Naive thymus-derived CD8-positive, alpha-beta T cell (primary cell): Measurements from ENCODE around the gene PHACTR4. TPM values are rescaled to one million over a fixed set of nuclear protein-coding genes. Genes with fewer than 3 reads are reported as not detected.
A peak's percentile ranks its signal among the peaks of the same experiment; 100 is the strongest.
"Not testable (repeated sequence)": the region's sequence is repeated elsewhere in the genome, so short reads cannot be mapped to it uniquely, and the experiment has no call there.

Source experiments
- ATAC-seq, 2 donors: fragments of 150-1000 bp; cut with Tn5 transposase in 1 of 2; sonication (Bioruptor Pico), chemical (Tn5 transposase) in 1 of 2; 1 replicate in 1 of 2; 2 replicates in 1 of 2; pipeline ENCODE4 v1.10.0; 2021; ENCODE audit warnings: mild to moderate bottlenecking in 2 of 2, moderate library complexity in 2 of 2
- POLR2A ChIA-PET: fragments of 350-600 bp; sonication (Branson Sonifier 250); formaldehyde crosslinking; loops from one replicate; lab custom pipeline; 2021; ENCODE audit warnings: antibody characterized with exemption; lab: Charles Lee
- DNase-seq, 10 donors: peaks; one replicate each; pipeline versions ENCODE4 v3.0.0 to v3.0.0-alpha.2; 2020 to 2022
- H3K27ac Mint-ChIP-seq, 10 donors: one replicate each; pipeline ENCODE4 v1.8.0; 2020 to 2022; ENCODE audit warnings: mild to moderate bottlenecking in 10 of 10, mixed read lengths in 10 of 10, moderate library complexity in 4 of 10, inconsistent platforms in 1 of 10
- H3K27me3 Mint-ChIP-seq, 5 donors: one replicate each; pipeline ENCODE4 v1.8.0; 2021 to 2022; ENCODE audit warnings: mixed read lengths in 5 of 5
- H3K36me3 Mint-ChIP-seq, 3 donors: one replicate each; pipeline ENCODE4 v1.8.0; 2020 to 2022; ENCODE audit warnings: mixed read lengths in 3 of 3, mild to moderate bottlenecking in 2 of 3, inconsistent platforms in 1 of 3
- H3K4me1 Mint-ChIP-seq, 4 donors: one replicate each; pipeline ENCODE4 v1.8.0; 2021 to 2022; ENCODE audit warnings: mixed read lengths in 4 of 4
- H3K4me3 Mint-ChIP-seq, 10 donors: one replicate each; pipeline ENCODE4 v1.8.0; 2020 to 2022; ENCODE audit warnings: mild to moderate bottlenecking in 10 of 10, mixed read lengths in 10 of 10, moderate library complexity in 6 of 10, inconsistent platforms in 1 of 10
- H3K9me3 Mint-ChIP-seq, 9 donors: one replicate each; pipeline ENCODE4 v1.8.0; 2020 to 2022; ENCODE audit warnings: mixed read lengths in 9 of 9, mild to moderate bottlenecking in 3 of 9, inconsistent platforms in 1 of 9, moderate library complexity in 1 of 9
- polyA plus RNA-seq, 3 donors: library from polyadenylated mRNA; unstranded; fragments of 300-500 nt; fragmentation: Illumina TruSeq; gene quantifications; one replicate each; pipeline ENCODE4 v1.2.3, GENCODE V29; 2021
- total RNA-seq, 8 experiments: library from RNA in 2 of 8; stranded (reverse) in 2 of 8; gene quantifications; one replicate each; pipeline ENCODE4 v1.2.3 and lab custom pipeline; 2021 to 2026

Gene PHACTR4
- total and polyA plus RNA-seq, 5 experiments from 2014 or later, result 5.4 to 30.1 (median 20.2) TPM

GRCh38 chr1:28518000-28518744, 148.6 kb downstream of the PHACTR4 start:
- Mint-ChIP-seq H3K9me3 (no peaks in the 10 kb centered on the region), H3K27me3 (no peaks in the 10 kb centered on the region), H3K4me1 (peaks cover 14 to 41% (median 32%) of the 10 kb centered on the region in 4 donors), H3K4me3 (peak overlapping the region; percentile 81 to 92 (median 88)), H3K27ac (peak overlapping the region in 9 of 10 donors; percentile 66 to 94 (median 84)), H3K36me3 (peaks cover 0 to 24% (median 3%) of the 10 kb centered on the region in 3 donors)
- DNase-seq, result peak; percentile 77 to 92 (median 86)
- ATAC-seq, result peak; percentile 87
- POLR2A ChIA-PET, result interaction anchor here (0.6 to 4.6 kb wide), 5 partner anchors 11 to 275 kb away, joined by 3 to 42 read pairs (median 5); partner anchors contain the start of genes RCC1 and YTHDF2

GRCh38 chr1:28518745-28519341, 149.3 kb downstream of the PHACTR4 start:
- peak overlapping the region in 9 of 10 donors; percentile 39 to 90 (median 81) for H3K27ac Mint-ChIP-seq
- peaks cover 14 to 37% (median 29%) of the 10 kb centered on the region in 4 donors for H3K4me1 Mint-ChIP-seq
- peak overlapping the region; percentile 58 to 91 (median 84) for H3K4me3 Mint-ChIP-seq
- no peak for ATAC-seq
- no peaks in the 10 kb centered on the region for H3K27me3 Mint-ChIP-seq
- peak in 1 of 10 donors; percentile 21 for DNase-seq
- POLR2A ChIA-PET, result interaction anchor here (0.6 to 4.6 kb wide), 5 partner anchors 11 to 276 kb away, joined by 3 to 42 read pairs (median 5); partner anchors contain the start of genes RCC1 and YTHDF2
- no peaks in the 10 kb centered on the region for H3K9me3 Mint-ChIP-seq
- peaks cover 0 to 22% (median 3%) of the 10 kb centered on the region in 3 donors for H3K36me3 Mint-ChIP-seq

GRCh38 chr1:28519946-28520725, 150.6 kb downstream of the PHACTR4 start:
- DNase-seq, result no peak
- POLR2A ChIA-PET, result interaction anchor here (1.1 to 3.0 kb wide), 2 partner anchors 13 to 61 kb away, joined by 6 to 9 read pairs; no protein-coding TSS in a partner anchor
- Mint-ChIP-seq H3K9me3 (no peaks in the 10 kb centered on the region), H3K4me3 (peak overlapping the region in 5 of 10 donors; percentile 33 to 83 (median 53)), H3K4me1 (peaks cover 16 to 32% (median 29%) of the 10 kb centered on the region in 4 donors), H3K27me3 (no peaks in the 10 kb centered on the region), H3K36me3 (peaks cover 0 to 17% (median 0%) of the 10 kb centered on the region in 3 donors), H3K27ac (peak overlapping the region in 1 of 10 donors; percentile 38)
- ATAC-seq, result no peak

GRCh38 chr1:28520796-28521195, 151.3 kb downstream of the PHACTR4 start:
- not testable (repeated sequence) for H3K27me3 Mint-ChIP-seq, H3K27ac Mint-ChIP-seq, ATAC-seq, H3K4me3 Mint-ChIP-seq, H3K9me3 Mint-ChIP-seq, DNase-seq
- POLR2A ChIA-PET, result interaction anchor here (3.0 kb wide), 1 partner anchor 14 kb away, joined by 9 read pairs; no protein-coding TSS in a partner anchor
- Mint-ChIP-seq H3K36me3 (peaks cover 0 to 15% (median 0%) of the 10 kb centered on the region in 3 donors), H3K4me1 (peaks cover 16 to 32% (median 29%) of the 10 kb centered on the region in 4 donors)

- Mint-ChIP-seq H3K36me3 (peaks cover 0 to 15% (median 0%) of the 10 kb centered on the region in 3 donors), H3K27me3 (no peaks in the 10 kb centered on the region), H3K9me3 (no peaks in the 10 kb centered on the region), H3K4me1 (peaks cover 16 to 31% (median 28%) of the 10 kb centered on the region in 4 donors), H3K27ac (peak overlapping the region in 1 of 10 donors; percentile 8), H3K4me3 (peak overlapping the region in 1 of 10 donors; percentile 58)
- POLR2A ChIA-PET, result interaction anchor here (3.0 kb wide), 1 partner anchor 15 kb away, joined by 9 read pairs; no protein-coding TSS in a partner anchor
- ATAC-seq, result no peak
- no peak for DNase-seq
Measured at GRCh38 chr1:28521502-28522164, 152.1 kb downstream of the PHACTR4 start.

GRCh38 chr1:28522537-28522936, 153.0 kb downstream of the PHACTR4 start:
- Mint-ChIP-seq H3K27ac (peak overlapping the region in 1 of 10 donors; percentile 8), H3K4me1 (peaks cover 13 to 24% (median 21%) of the 10 kb centered on the region in 4 donors), H3K36me3 (peaks cover 0 to 15% (median 0%) of the 10 kb centered on the region in 3 donors)
- H3K9me3 Mint-ChIP-seq, ATAC-seq, DNase-seq, H3K27me3 Mint-ChIP-seq, H3K4me3 Mint-ChIP-seq: not testable (repeated sequence)
- POLR2A ChIA-PET, result interaction anchor here (3.0 kb wide), 1 partner anchor 16 kb away, joined by 9 read pairs; no protein-coding TSS in a partner anchor

- not testable (repeated sequence) for DNase-seq, ATAC-seq, H3K27me3 Mint-ChIP-seq, H3K9me3 Mint-ChIP-seq, H3K4me3 Mint-ChIP-seq, H3K4me1 Mint-ChIP-seq
- peak overlapping the region in 1 of 10 donors; percentile 43 for H3K27ac Mint-ChIP-seq
- POLR2A ChIA-PET, result interaction anchor here (1.3 kb wide), 1 partner anchor 56 kb away, joined by 3 read pairs; no protein-coding TSS in a partner anchor
- peaks cover 0 to 15% (median 0%) of the 10 kb centered on the region in 3 donors for H3K36me3 Mint-ChIP-seq
Measured at GRCh38 chr1:28525002-28525642, 155.6 kb downstream of the PHACTR4 start.

GRCh38 chr1:28526886-28527285, 157.3 kb downstream of the PHACTR4 start:
- DNase-seq (no peak), ATAC-seq (no peak)
- Mint-ChIP-seq H3K27me3 (no peaks in the 10 kb centered on the region), H3K9me3 (no peaks in the 10 kb centered on the region), H3K27ac (no peak overlapping the region), H3K4me3 (no peak overlapping the region), H3K36me3 (peaks cover 0 to 21% (median 5%) of the 10 kb centered on the region in 3 donors), H3K4me1 (peaks cover 2 to 7% (median 4%) of the 10 kb centered on the region in 4 donors)
- POLR2A ChIA-PET, result no interaction called here

- Mint-ChIP-seq H3K9me3 (no peaks in the 10 kb centered on the region), H3K4me3 (no peak overlapping the region), H3K27ac (no peak overlapping the region), H3K27me3 (no peaks in the 10 kb centered on the region), H3K36me3 (peaks cover 0 to 25% (median 5%) of the 10 kb centered on the region in 3 donors), H3K4me1 (no peaks in the 10 kb centered on the region)
- DNase-seq (no peak), ATAC-seq (no peak)
- POLR2A ChIA-PET, result interaction anchor here (0.6 kb wide), 2 partner anchors 45 to 56 kb away, joined by 3 to 7 read pairs; no protein-coding TSS in a partner anchor
Measured at GRCh38 chr1:28530456-28530855, 160.9 kb downstream of the PHACTR4 start.

GRCh38 chr1:28534671-28535070, 165.1 kb downstream of the PHACTR4 start:
- DNase-seq (no peak), ATAC-seq (no peak)
- H3K27ac Mint-ChIP-seq, result no peak overlapping the region
- peaks cover 0 to 49% (median 5%) of the 10 kb centered on the region in 3 donors for H3K36me3 Mint-ChIP-seq
- no peaks in the 10 kb centered on the region for H3K9me3 Mint-ChIP-seq
- POLR2A ChIA-PET, result no interaction called here
- H3K27me3 Mint-ChIP-seq, result no peaks in the 10 kb centered on the region
- no peaks in the 10 kb centered on the region for H3K4me1 Mint-ChIP-seq
- H3K4me3 Mint-ChIP-seq, result no peak overlapping the region

- no peaks in the 10 kb centered on the region for H3K9me3 Mint-ChIP-seq
- no peak for DNase-seq
- no peak overlapping the region for H3K27ac Mint-ChIP-seq
- peaks cover 0 to 49% (median 5%) of the 10 kb centered on the region in 3 donors for H3K36me3 Mint-ChIP-seq
- no peak for ATAC-seq
- no peak overlapping the region for H3K4me3 Mint-ChIP-seq
- H3K4me1 Mint-ChIP-seq, result no peaks in the 10 kb centered on the region
- POLR2A ChIA-PET, result no interaction called here
- no peaks in the 10 kb centered on the region for H3K27me3 Mint-ChIP-seq
Measured at GRCh38 chr1:28535180-28535579, 165.6 kb downstream of the PHACTR4 start.
